Keratinocyte (primary cell): ENCODE data around the gene CFAP77.

Source experiments
- EZH2 ChIP-seq: IDR thresholded peaks from one replicate; pipeline ENCODE4 v1.6.1; 2012; ENCODE audit warnings: inconsistent platforms, mild to moderate bottlenecking, low read length, moderate library complexity
- TF ChIP-seq, protein P1 (sequence below), 3 experiments: IDR thresholded peaks in 1 of 3; conservative IDR thresholded peaks in 1 of 3; optimal IDR thresholded peaks in 1 of 3; 2 replicates in 2 of 3; 3 replicates in 1 of 3; pipeline versions ENCODE3 to v1.5.1; 2011; ENCODE audit warnings: low read length in 3 of 3, mild to moderate bottlenecking in 3 of 3, moderate library complexity in 2 of 3, control low read depth in 1 of 3, inconsistent platforms in 1 of 3; ENCODE audit not compliant: insufficient read depth in 2 of 3; ENCODE audit errors: extremely low read depth in 1 of 3

DNA sequence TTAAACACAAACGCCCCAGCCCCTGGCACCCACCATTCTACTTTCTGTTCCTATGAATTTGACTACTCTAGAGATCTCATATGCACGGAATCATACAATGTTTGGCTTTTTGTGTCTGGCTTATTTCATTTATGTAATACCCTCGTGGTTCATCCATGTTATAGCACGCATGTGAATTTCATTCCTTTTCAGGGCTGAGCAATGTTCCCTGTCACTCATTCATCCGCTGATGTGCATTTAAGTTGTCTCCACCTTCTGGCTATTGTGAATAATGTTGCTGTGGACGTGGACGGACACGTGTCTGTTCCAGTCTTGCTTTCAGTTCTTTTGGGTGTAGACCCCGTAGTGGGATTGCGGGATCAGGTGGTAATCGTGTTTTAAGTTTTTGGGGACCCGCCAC lies 92.5 kb downstream of the CFAP77 start:
- TF ChIP-seq EZH2: no peak
- TF ChIP-seq, protein P1, sequence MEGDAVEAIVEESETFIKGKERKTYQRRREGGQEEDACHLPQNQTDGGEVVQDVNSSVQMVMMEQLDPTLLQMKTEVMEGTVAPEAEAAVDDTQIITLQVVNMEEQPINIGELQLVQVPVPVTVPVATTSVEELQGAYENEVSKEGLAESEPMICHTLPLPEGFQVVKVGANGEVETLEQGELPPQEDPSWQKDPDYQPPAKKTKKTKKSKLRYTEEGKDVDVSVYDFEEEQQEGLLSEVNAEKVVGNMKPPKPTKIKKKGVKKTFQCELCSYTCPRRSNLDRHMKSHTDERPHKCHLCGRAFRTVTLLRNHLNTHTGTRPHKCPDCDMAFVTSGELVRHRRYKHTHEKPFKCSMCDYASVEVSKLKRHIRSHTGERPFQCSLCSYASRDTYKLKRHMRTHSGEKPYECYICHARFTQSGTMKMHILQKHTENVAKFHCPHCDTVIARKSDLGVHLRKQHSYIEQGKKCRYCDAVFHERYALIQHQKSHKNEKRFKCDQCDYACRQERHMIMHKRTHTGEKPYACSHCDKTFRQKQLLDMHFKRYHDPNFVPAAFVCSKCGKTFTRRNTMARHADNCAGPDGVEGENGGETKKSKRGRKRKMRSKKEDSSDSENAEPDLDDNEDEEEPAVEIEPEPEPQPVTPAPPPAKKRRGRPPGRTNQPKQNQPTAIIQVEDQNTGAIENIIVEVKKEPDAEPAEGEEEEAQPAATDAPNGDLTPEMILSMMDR (optimal IDR thresholded peaks at IDR 0.05 in 1 of 3, IDR thresholded peaks at IDR 0.05 in 1 of 3, conservative IDR thresholded peaks at IDR 0.05 in 1 of 3; ENCODE audit: extremely low read depth in 1 of 3, insufficient read depth in 2 of 3, low read length in 3 of 3): peak in 1 of 3 experiments; percentile 15
